ENCODE measurements around the gene STPG3. TPM values are rescaled to one million over a fixed set of nuclear protein-coding genes. Genes with fewer than 3 reads are reported as not detected.

Gene STPG3
- total and polyA plus RNA-seq, 2 of the 13 experiments (the other 11 are each of a cell fraction or from before 2014, with no cell fraction given) = not detected

GRCh38 chr9:137229903-137230704, 21.0 kb upstream of the STPG3 start (continued):
- no peak for TF ChIP-seq HNRNPUL1 (IDR thresholded peaks at IDR 0.05; ENCODE audit: low read depth, low read length)
- peak; percentile 40; the same call in 1 of the 2 replicates for TF ChIP-seq ARID5B (CRISPR knock-in tag; IDR thresholded peaks at IDR 0.05)
- peak; percentile 43; the same call in 1 of the 2 replicates for TF ChIP-seq ZNF263 (CRISPR knock-in tag; IDR thresholded peaks at IDR 0.05)
- 0 out of 2 replicates have a peak, but pooled peaks have one; percentile 30 for TF ChIP-seq IKZF5 (CRISPR knock-in tag; IDR thresholded peaks at IDR 0.05)
- TF ChIP-seq EED (CRISPR knock-in tag; IDR thresholded peaks at IDR 0.05) = no peak
- peak; percentile 93 for TF ChIP-seq ZNF746 (CRISPR knock-in tag; IDR thresholded peaks at IDR 0.05)
- TF ChIP-seq ZSCAN21 (CRISPR knock-in tag; IDR thresholded peaks at IDR 0.05; ENCODE audit: borderline replicate concordance) = peak; percentile 81
- no peak for TF ChIP-seq ZNF737 (CRISPR knock-in tag; IDR thresholded peaks at IDR 0.05; ENCODE audit: borderline replicate concordance)
- TF ChIP-seq EEA1 (CRISPR knock-in tag; IDR thresholded peaks at IDR 0.05; ENCODE audit: borderline replicate concordance) = peak; percentile 8; the same call in 1 of the 2 replicates
- peak; percentile 58; the same call in 1 of the 2 replicates for TF ChIP-seq BCL3 (CRISPR knock-in tag; IDR thresholded peaks at IDR 0.05)
- TF ChIP-seq DMTF1 (CRISPR knock-in tag; IDR thresholded peaks at IDR 0.05) = 0 out of 2 replicates have a peak, but pooled peaks have one; percentile 69
- TF ChIP-seq ZNF614 (CRISPR knock-in tag; IDR thresholded peaks at IDR 0.05; ENCODE audit: borderline replicate concordance) = peak; percentile 67; the same call in 1 of the 2 replicates
- peak; percentile 66; the same call in 1 of the 2 replicates for TF ChIP-seq THAP11 (CRISPR knock-in tag; IDR thresholded peaks at IDR 0.05)
- TF ChIP-seq SMARCE1 (IDR thresholded peaks at IDR 0.05; ENCODE audit: borderline replicate concordance) = no peak
- peak; percentile 48 for TF ChIP-seq ELF3 (CRISPR knock-in tag; IDR thresholded peaks at IDR 0.05)
- no peak for TF ChIP-seq CERS6 (CRISPR knock-in tag; IDR thresholded peaks at IDR 0.05)
- no peak; the same call in 1 of the 2 replicates for TF ChIP-seq ARNTL (CRISPR knock-in tag; IDR thresholded peaks at IDR 0.05)

Data from HepG2 (cell line).